Measurements from ENCODE around the gene JARID2. TPM values are rescaled to one million over a fixed set of nuclear protein-coding genes. Genes with fewer than 3 reads are reported as not detected.

Gene JARID2
- polyA plus RNA-seq, 1 of the 3 experiments (the other 2 are of a cell fraction) = 3.4 TPM

- TF ChIP-seq, protein P1, sequence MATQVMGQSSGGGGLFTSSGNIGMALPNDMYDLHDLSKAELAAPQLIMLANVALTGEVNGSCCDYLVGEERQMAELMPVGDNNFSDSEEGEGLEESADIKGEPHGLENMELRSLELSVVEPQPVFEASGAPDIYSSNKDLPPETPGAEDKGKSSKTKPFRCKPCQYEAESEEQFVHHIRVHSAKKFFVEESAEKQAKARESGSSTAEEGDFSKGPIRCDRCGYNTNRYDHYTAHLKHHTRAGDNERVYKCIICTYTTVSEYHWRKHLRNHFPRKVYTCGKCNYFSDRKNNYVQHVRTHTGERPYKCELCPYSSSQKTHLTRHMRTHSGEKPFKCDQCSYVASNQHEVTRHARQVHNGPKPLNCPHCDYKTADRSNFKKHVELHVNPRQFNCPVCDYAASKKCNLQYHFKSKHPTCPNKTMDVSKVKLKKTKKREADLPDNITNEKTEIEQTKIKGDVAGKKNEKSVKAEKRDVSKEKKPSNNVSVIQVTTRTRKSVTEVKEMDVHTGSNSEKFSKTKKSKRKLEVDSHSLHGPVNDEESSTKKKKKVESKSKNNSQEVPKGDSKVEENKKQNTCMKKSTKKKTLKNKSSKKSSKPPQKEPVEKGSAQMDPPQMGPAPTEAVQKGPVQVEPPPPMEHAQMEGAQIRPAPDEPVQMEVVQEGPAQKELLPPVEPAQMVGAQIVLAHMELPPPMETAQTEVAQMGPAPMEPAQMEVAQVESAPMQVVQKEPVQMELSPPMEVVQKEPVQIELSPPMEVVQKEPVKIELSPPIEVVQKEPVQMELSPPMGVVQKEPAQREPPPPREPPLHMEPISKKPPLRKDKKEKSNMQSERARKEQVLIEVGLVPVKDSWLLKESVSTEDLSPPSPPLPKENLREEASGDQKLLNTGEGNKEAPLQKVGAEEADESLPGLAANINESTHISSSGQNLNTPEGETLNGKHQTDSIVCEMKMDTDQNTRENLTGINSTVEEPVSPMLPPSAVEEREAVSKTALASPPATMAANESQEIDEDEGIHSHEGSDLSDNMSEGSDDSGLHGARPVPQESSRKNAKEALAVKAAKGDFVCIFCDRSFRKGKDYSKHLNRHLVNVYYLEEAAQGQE (IDR thresholded peaks at IDR 0.05; ENCODE audit: low read depth, low read length) = no peak
Measured at GRCh38 chr6:15380351-15380750, 134.5 kb downstream of the JARID2 start (continued).

GRCh38 chr6:15382089-15382488 is 136.2 kb downstream of the JARID2 start:
- Histone ChIP-seq H3K4me1 (ENCODE audit: control insufficient read depth in 1 of 2, insufficient read depth in 2 of 2, low read depth in 1 of 2, low read length in 1 of 2) (peaks cover 7 to 14% of the 10 kb centered on the region in 2 experiments; a peak in 2 of 4 replicates), H3K9me2 (no peaks in the 10 kb centered on the region), H3K9ac (no peak overlapping the region), H2AFZ (ENCODE audit: low read depth) (no peak overlapping the region), H3K27me3 (ENCODE audit: insufficient read depth) (no peaks in the 10 kb centered on the region), H3F3A (replicated peaks; ENCODE audit: insufficient read depth) (no peaks in the 10 kb centered on the region), H4K20me1 (ENCODE audit: insufficient read depth) (no peaks in the 10 kb centered on the region), H3K4me2 (no peak overlapping the region), H3K9me3 (no peaks in the 10 kb centered on the region), H3K27ac (ENCODE audit: low read depth in 2 of 2, low read length in 1 of 2) (no peak overlapping the region), H3K4me3 (ENCODE audit: low read depth in 2 of 2, low read length in 1 of 2) (no peak overlapping the region), H3K79me2 (ENCODE audit: insufficient read depth) (peaks cover 12% of the 10 kb centered on the region; the same call in 1 of the 2 replicates), H3K36me3 (replicated peaks in 1 of 2; ENCODE audit: control insufficient read depth in 1 of 2, insufficient read depth in 2 of 2, low read length in 1 of 2) (no peaks in the 10 kb centered on the region)
- no peak for TF ChIP-seq NFIC (IDR thresholded peaks at IDR 0.05; ENCODE audit: borderline replicate concordance)
- CTCF ChIA-PET = interaction anchor here (1.3 kb wide), 1 partner anchor 8 kb away, joined by 11 read pairs; no protein-coding TSS in a partner anchor
- no peak for DNase-seq
- 81% methylated on average over 7 of the region's 7 CpGs for WGBS (ENCODE audit: low lambda C conversion rate)
- POLR2A ChIA-PET = no interaction called here

DNA sequence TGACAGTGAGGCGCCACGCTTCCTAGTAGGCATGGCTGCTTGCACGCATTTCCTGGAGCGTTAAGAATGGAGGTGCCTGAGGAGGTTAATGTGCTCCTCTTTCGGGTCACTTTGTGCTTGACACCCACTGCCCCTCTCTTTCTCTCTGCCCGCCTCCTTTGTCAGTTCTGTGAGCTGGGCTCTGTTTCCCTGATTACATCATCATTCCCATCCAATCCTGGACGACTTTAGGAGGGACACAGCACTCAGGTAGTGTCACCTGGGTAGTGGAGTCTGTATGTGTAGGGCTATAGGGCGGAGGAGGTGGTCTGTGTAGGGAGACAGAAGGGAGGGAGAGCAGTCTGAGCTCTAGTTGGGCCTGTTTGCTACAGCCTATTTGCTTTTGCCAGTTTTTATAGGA is 136.8 kb downstream of the JARID2 start:
- no peak for DNase-seq
- ChIA-PET POLR2A (no interaction called here), CTCF (interaction anchor here (0.6 kb wide), 1 partner anchor 134 kb away, joined by 3 read pairs; no protein-coding TSS in a partner anchor)
- peaks cover 7 to 17% of the 10 kb centered on the region in 2 experiments; a peak in 2 of 4 replicates for H3K4me1 ChIP-seq (ENCODE audit: control insufficient read depth in 1 of 2, insufficient read depth in 2 of 2, low read depth in 1 of 2, low read length in 1 of 2)
- no peak overlapping the region for H3K9ac ChIP-seq
- H3K9me3 ChIP-seq = no peaks in the 10 kb centered on the region
- no peaks in the 10 kb centered on the region for H3K9me2 ChIP-seq
- TF ChIP-seq FOXM1 (IDR thresholded peaks at IDR 0.05; ENCODE audit: low read depth) (no peak), EZH2phosphoT487 (IDR thresholded peaks at IDR 0.05; ENCODE audit: borderline replicate concordance, low read depth) (no peak), MXI1 (IDR thresholded peaks at IDR 0.05; ENCODE audit: low read depth, low read length) (no peak), RAD21 (IDR thresholded peaks at IDR 0.05; ENCODE audit: low read length) (no peak)
- TF ChIP-seq, protein P1 (IDR thresholded peaks at IDR 0.05; ENCODE audit: low read depth, low read length) = no peak
- TF ChIP-seq, protein P2, sequence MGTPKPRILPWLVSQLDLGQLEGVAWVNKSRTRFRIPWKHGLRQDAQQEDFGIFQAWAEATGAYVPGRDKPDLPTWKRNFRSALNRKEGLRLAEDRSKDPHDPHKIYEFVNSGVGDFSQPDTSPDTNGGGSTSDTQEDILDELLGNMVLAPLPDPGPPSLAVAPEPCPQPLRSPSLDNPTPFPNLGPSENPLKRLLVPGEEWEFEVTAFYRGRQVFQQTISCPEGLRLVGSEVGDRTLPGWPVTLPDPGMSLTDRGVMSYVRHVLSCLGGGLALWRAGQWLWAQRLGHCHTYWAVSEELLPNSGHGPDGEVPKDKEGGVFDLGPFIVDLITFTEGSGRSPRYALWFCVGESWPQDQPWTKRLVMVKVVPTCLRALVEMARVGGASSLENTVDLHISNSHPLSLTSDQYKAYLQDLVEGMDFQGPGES (IDR thresholded peaks at IDR 0.05; ENCODE audit: low read depth, low read length) = no peak
- TF ChIP-seq, protein P3, sequence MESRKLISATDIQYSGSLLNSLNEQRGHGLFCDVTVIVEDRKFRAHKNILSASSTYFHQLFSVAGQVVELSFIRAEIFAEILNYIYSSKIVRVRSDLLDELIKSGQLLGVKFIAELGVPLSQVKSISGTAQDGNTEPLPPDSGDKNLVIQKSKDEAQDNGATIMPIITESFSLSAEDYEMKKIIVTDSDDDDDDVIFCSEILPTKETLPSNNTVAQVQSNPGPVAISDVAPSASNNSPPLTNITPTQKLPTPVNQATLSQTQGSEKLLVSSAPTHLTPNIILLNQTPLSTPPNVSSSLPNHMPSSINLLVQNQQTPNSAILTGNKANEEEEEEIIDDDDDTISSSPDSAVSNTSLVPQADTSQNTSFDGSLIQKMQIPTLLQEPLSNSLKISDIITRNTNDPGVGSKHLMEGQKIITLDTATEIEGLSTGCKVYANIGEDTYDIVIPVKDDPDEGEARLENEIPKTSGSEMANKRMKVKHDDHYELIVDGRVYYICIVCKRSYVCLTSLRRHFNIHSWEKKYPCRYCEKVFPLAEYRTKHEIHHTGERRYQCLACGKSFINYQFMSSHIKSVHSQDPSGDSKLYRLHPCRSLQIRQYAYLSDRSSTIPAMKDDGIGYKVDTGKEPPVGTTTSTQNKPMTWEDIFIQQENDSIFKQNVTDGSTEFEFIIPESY (IDR thresholded peaks at IDR 0.05; ENCODE audit: borderline replicate concordance, low read depth) = no peak
- H3K36me3 ChIP-seq (replicated peaks in 1 of 2; ENCODE audit: control insufficient read depth in 1 of 2, insufficient read depth in 2 of 2, low read length in 1 of 2) = no peaks in the 10 kb centered on the region
- H3K4me3 ChIP-seq (ENCODE audit: low read depth in 2 of 2, low read length in 1 of 2) = no peak overlapping the region
- H3K4me2 ChIP-seq = no peak overlapping the region
- H3K79me2 ChIP-seq (ENCODE audit: insufficient read depth) = peaks cover 12% of the 10 kb centered on the region; the same call in 1 of the 2 replicates
- no peaks in the 10 kb centered on the region for H4K20me1 ChIP-seq (ENCODE audit: insufficient read depth)
- no peak overlapping the region for H2AFZ ChIP-seq (ENCODE audit: low read depth)
- no peaks in the 10 kb centered on the region for H3K27me3 ChIP-seq (ENCODE audit: insufficient read depth)
- 92% methylated on average over 8 of the region's 8 CpGs for WGBS (ENCODE audit: low lambda C conversion rate)
- H3F3A ChIP-seq (replicated peaks; ENCODE audit: insufficient read depth) = no peaks in the 10 kb centered on the region
- no peak overlapping the region for H3K27ac ChIP-seq (ENCODE audit: low read depth in 2 of 2, low read length in 1 of 2)

Data from SK-N-SH (cell line).